ENCODE measurements around the gene SOX21.
"Not testable (repeated sequence)": the region's sequence is repeated elsewhere in the genome, so short reads cannot be mapped to it uniquely, and the experiment has no call there.

Gene SOX21

DNA sequence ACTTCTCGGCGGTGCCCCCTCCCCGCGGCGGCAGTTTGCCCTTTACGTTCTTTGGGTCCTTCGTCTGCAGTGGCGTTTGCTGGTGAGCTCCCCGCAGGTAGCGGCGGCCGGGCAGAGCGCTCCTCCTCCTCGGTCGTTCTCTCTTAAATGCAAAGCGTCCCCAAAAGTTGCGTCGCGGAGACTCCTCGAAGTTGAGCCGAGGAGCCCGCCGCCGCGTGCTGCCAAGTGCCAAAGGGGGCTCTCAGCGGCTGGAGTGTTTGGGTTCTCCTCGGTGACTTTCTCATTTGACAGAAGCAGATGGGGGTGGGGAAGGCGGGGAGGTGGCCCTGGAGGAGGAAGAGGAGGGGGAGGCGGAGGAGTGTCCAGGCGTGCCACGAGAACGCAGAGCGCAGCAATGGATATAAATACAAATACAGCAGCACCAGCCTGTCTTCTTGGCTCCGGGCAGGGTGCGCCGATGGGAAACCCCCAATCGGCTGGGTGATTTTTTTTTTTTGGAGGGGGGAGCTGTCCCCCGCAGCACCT, at the start of gene SOX21:
Gene SOX21, minus strand, starts transcription at position 259 of the 525 bp plus-strand sequence. CDS start 496 bp downstream, outside the sequence.
- DNase-seq, result no peak

DNA sequence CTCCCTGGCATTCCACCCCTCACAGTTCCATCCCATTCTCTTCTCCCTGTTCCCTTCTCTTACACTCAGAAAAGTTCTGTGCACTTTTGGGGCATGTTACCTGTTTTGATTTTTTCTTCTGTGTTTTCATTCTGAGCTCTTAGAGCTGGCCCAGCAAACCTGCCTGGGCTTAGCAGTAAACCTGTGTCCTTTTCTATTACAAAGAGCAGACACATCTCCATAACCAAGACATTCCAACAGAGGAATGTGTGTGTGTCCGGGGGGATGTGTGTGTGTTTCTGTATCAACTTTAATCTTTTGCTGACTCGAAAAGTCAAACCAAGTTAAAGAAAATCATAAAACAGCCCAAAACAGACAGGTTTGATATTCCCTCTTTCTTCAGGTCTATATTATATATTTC, 49.1 kb upstream of the SOX21 start:
- no peak for DNase-seq

DNA sequence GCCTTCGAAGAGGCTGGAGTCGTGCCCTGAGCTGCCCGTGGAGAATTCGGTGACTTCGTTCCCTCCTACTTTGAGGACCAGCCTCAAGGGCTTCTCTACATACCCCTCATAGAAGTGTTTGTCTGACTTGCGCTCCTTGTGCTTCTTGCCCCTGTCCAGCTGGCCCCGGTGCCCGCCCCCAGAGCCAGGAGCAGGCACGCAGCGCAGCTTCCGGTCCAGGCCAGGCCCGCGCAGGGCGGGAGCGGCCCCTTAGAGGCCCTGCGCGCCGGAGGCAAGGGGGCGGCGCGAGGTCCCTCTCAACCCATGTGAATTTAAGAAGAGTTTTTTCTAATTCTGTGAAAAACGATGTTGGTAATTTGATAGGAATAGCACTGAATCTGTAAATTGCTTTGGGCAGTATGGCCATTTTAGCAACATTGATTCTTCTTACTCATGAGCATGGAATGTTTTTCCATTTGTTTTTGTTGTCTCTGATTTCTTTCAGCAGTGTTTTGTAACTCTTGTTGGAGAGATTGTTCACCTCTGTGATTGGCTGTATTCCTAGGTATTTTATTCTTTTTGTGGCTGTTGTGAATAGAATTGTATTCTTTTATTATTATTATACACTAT, 46.9 kb upstream of the SOX21 start:
- DNase-seq, result no peak

DNA sequence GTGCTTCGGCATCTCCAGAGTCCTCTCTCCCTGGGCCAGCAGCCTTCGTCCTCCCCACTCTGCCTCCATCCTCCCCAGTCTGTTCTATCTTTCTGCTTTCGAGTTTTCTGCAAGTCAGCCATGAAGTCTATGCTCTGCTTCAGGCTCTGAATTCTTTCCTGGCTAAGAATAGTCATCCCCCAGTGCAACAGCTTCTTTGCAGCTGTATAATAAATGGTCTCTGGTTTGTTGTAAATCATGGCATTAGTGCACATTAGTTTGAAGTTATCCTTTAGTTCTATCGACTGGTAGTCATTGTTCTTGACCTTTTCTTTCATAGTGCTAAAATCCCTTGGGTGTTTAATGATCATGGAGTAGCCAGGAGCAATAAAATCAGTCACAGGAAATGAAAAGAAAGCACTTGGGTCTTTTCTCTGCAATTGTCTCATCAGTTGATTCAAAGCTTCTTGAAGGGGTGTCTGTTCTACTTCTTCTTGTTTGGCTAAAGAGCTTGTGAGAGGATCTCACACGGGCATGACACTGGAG, 46.2 kb upstream of the SOX21 start:
- no peak for DNase-seq

DNA sequence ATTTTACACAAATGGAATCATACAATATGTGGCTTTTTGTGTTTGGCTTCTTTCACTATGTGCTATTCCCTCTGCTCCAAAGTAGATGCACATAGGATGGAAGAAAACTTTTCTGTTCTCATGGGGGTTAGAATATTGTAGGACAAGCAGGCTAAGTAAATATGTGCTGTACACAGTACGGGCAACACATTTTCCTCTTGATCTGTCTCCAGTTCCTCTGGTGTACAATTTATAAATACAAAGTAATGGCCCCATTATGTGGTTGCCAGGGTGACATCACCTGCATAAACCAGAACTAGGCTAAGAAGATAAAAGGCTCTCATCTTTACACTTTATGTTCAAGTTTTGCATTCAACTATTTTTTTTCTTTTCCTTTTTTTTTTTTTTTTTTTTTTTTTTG, 41.0 kb upstream of the SOX21 start:
- DNase-seq, result no peak

DNA sequence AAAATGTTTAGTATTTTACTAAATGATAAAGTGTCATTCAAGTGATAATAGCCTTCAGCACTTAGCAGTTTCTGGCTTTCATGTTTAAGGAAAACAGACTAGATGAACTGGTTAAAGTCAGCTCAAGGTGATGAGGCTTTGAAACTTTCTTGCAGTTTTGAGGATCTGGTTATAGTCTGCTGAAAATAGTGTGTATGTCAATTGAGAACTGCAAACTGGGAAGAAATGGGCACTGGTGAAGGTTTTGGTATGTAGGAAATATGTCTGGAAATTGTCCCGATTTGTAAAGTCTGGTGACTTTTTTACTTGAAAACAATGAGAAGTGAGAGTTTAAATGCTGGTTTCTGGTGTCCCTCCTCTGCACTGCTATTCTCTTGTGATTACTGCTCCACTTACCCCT, 36.8 kb upstream of the SOX21 start:
- no peak for DNase-seq

DNA sequence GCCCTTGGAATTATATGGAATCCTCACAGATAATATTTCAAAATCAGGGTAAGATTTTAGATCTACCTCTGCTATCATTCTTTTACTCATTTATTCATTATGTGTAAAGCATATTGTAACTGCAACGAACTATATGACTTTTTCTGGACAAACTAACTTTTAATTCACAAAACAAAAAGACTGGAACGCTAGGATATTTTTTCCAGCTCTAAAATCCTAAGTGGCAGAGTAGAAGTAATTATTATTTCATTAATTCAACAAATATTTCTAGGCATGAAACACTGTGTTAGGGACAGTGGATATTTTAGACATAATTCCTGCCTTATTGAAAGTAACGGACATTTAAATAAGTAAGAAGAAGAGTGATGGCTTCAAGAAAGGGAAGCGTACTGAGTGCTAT, 26.9 kb upstream of the SOX21 start:
- no peak for DNase-seq

DNA sequence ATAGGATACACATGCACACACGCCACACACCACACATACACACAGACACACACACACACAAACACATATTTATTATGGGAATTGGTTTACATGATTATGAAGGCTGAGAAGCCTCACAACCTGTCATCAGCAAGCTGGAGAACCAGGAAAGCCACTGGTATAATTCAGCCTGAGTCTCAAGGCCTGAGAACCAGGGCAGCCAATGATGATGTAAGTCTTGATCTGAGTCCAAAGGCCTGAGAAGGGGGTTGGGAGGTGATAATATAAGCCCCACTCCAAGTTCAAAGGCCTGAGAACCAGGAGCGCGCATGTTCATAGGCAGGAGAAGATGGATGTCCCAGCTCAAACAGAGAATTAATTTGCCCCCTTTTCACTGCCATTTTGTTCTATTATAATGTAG, 18.7 kb upstream of the SOX21 start:
- no peak for DNase-seq

DNA sequence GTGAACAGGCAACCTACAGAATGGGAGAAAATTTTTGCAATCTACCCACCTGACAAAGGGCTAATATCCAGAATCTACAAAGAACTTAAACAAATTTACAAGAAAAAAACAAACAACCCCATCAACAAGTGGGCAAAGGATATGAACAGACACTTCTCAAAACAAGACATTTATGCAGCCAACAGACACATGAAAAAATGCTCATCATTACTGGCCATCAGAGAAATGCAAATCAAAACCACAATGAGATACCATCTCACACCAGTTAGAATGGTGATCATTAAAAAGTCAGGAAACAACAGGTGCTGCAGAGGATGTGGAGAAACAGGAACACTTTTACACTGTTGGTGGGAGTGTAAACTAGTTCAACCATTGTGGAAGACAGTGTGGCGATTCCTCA, 17.6 kb upstream of the SOX21 start:
- not testable (repeated sequence) for DNase-seq

DNA sequence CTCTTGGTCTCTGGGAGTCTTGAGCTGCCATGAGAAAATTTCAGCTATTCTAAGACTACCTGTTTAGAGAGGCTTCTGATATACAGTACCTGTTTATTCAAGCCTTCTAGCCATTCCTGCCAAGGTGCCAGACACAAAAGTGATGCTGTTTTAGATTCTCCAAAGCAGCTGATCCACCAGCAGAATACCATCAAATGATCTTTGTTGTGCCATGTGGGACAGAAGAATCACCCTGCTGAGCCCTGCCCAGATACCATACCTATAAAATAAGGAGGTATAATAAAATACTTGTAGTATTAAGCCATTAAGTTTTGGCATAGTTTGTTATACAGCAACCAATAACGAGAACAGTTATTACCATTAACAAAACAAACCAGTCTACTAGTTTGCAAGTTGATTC, 14.1 kb upstream of the SOX21 start:
- no peak for DNase-seq

DNA sequence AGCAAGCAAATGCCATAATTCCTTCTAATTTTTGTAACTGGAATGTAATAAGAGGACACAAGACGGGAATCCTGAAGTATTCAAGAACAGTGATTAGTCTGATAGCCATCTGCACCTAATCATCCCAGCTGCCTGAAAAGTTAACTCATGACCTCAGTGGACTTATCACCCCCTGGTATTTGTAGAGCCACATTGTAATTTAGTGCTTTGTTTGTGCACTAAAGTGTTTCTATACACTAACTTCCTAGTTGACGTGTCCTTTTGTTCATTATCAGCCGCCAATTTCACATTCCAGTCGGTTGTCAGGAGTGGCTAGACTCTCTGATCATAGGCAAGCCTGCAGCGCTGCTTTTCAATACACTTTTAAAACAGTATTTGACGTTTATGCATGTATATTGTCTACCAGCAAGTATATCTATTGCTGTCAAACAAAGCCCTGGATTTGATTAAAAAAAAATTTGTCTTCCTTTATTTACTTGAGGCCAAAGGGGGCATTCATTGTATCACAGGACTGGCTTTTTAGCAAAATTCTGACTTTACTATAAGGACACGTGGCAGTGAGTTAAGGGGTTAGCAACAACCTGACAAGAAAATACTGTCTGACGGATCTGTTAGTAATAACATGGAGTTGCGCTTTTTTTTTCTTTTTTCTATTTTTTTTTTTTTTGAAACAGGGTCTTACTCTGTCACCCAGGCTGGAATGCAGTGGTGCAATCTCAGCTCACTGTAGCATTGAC, 10.4 kb upstream of the SOX21 start:
- no peak for DNase-seq

DNA sequence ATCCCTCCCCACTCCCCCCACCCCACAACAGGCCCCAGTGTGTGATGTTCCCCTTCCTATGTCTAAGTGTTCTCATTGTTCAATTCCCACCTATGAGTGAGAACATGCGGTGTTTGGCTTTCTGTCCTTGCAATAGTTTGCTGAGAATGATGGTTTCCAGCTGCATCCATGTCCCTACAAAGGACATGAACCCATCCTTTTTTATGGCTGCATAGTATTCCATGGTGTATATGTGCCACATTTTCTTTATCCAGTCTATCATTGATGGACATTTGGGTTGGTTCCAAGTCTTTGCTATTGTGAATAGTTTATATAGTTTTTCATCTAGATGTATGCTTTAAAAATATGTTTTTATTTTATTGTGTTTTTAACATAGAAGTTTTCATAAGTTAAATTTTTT, 6.4 kb upstream of the SOX21 start:
- DNase-seq, result not testable (repeated sequence)

DNA sequence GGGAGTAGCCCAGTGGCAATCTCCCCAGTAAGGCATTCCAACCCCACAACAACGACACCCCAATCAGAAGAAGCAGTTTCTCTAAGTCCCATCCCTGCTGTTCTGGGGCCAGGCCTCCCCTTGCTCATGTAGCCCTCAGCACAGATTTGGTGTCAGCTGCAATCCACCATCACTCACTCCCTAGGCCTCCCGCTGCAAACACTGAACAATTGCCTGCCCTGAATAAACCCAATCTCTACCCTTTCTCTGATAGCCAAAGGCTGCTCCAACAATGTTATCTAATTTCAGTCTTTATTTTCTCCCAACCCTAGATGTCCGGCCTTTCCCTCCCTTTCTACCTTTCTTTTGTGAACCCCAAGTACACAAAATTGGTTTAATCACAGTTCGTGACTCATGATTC, 5.6 kb upstream of the SOX21 start:
- DNase-seq, result no peak

DNA sequence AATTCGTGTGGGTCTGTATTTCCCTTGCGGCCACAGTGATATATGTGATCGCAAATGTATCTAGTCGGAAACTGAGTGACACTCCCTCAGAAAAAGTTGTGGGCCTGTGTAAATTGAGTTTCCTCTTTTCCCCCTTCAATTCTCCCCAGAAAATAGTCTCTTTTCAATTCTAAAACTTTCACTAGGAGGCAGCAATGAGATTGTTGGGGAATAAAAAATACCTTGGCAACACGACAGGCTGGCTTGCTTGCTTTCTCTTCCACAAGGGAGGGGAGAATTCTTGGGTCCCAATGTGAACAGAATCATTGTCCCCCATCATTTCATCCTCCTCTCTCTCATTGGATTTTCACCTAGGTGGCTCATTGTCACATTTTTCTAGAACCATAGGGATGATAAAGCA, 3.7 kb upstream of the SOX21 start:
- no peak for DNase-seq

DNA sequence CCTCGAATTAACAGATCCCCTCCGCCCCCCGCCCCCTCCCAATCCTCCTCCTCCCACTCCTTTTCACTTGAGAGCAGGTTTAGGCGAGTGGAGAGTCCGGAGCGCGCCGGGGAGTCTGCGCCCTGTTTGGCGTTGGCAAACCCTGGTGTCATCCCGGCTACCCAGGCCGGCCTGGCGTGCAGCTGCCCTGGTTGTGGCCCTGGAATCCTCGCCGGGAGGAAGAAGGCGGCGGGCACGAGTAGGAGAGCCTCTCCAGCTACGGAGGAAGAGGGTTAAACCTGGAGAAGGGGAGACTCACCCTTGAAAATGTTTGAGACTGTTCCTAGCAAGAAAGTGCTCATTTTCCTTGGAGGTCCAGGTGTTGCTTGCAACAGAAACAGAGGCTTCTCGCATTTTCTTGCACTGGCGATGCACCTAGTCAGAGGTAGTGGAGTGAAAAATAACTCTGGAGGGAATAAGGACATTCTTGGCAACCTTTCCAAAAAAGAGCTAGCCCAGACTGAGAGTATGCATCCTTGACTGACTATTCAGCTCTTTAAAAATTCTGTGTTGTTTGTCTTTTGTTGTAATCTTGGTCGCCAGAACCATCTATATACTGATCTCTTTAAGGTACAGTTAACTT, 1.3 kb upstream of the SOX21 start:
- DNase-seq, result no peak

DNA sequence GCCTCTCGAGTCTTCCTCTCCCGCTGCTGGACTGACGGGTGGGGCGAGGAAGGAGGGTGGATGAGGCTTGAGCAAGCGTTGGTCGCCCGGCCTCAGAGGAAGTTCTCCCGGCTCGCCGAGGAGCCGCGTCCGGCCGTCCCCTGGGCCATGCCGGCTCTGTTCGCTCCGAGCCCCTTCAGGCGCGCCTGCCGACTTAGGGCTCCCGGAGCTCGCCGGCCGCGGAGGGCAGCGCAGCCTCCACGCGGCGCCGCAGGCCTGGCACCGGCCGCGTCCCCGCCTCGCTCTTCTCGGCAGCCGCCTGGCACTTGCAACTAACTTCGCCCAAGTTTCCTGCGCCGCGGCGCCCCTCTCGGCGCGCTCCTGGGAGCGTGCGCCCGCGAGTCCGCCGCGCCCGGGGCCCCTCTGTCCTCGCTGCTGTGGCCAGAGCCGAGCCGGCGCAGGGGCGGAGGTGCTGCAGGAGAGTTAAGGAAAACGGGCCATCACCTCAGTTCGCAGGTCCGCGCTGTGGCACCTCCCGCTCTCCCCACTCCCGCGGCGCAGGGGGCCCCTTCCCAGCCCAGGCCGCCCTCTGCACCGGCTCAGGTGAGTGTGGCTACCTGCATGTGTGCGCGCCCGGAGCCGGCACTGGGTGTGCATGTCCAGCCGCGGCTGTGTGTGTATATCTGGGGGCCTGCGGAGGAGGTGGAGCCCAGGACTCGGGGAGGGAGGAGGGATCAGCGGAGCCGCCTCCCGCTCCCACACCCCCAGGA, 641 bp upstream of the SOX21 start:
- DNase-seq, result no peak

DNA sequence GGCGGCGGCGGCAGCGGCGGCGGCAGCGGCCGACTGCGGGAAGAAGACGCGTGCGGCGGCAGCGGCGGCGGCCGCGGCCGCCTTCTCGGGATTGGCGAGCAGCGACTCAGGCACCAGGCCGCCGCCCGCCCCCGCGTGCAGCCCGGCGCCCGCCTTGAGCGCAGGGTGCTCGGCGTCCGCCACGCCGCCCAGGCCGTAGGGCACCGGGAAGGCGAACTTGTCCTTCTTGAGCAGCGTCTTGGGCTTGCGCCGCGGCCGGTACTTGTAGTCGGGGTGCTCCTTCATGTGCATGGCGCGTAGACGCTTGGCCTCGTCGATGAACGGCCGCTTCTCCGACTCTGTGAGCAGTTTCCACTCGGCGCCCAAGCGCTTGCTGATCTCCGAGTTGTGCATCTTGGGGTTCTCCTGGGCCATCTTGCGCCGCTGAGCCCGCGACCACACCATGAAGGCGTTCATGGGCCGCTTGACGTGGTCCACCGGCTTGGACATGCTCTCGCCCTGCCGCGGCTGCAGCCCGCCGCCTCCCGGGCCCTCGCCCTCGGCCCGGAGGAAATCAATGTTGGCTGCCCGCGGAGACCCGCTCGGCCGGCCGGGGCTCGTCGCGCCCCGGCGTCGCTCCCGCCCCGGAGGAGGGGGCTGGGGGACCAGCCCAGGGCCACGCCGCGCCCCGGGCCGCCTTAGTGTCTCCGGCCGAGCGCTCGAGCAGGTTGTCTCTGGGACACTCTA, 621 bp downstream of the SOX21 start:
- DNase-seq, result no peak

DNA sequence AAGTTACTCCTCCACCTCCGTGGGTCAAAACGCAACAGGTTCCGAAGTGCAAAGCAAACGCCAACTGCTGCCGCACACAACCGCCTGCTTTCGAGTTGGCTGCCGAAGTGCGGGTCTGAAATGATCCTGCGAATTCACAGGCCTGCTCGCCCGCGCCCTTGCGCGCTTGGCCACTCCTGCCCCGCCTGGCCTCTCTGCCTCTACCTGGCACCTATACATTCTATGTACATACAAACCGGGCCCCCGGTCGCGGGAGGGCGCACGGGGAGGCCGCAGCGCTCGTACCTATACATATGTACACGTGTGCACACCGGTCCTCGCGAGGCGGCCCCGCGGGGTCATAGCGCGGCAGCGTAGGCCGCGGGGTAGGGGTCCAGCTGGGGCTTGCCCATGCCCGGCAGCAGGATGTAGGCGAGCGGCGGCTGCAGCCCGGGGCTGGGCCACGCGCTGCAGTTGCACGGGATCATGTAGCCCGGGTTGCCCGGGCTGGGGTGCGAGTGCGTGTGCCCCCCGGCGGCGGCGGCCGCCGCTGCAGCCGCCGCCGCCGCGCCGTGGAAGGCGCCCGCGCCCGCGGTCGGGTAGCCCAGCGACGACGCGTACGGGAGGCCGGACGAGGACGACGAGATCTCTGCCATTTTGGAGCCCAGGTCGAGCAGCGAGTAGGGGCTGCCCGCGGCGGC, 1.3 kb downstream of the SOX21 start:
- no peak for DNase-seq

DNA sequence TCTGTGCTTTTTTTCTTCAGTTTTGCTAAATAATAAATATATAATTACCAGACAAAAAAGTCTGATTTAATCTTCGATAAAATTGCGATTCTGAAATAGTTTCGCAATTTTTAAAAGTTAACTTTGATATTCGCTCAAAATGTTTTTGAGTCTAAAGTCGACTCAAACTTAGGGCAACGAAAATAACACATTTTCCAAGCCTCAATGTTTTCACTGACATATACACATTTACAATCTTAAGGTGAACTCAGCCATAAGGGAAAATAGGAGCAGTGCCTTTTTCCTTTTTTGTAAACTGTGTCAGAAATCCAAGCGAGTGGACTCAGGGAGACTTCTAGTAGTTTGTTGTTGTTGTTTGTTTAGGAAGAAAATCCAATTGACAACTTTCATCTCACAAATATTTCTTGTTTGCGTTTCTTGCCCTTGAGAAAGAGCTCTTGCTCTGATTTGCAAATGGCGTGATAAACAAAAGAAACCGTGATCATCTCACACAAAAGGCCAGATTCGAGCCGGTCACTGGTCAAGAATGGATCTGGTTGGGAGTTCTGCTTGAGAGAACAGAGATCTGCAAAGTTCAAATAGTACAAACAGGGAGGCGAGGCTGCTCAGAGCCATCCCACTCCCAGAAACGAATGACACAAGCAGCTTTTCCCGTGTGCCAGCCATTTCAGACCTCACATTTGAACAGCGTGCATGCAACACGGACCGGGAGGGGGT, 2.1 kb downstream of the SOX21 start:
- no peak for DNase-seq

DNA sequence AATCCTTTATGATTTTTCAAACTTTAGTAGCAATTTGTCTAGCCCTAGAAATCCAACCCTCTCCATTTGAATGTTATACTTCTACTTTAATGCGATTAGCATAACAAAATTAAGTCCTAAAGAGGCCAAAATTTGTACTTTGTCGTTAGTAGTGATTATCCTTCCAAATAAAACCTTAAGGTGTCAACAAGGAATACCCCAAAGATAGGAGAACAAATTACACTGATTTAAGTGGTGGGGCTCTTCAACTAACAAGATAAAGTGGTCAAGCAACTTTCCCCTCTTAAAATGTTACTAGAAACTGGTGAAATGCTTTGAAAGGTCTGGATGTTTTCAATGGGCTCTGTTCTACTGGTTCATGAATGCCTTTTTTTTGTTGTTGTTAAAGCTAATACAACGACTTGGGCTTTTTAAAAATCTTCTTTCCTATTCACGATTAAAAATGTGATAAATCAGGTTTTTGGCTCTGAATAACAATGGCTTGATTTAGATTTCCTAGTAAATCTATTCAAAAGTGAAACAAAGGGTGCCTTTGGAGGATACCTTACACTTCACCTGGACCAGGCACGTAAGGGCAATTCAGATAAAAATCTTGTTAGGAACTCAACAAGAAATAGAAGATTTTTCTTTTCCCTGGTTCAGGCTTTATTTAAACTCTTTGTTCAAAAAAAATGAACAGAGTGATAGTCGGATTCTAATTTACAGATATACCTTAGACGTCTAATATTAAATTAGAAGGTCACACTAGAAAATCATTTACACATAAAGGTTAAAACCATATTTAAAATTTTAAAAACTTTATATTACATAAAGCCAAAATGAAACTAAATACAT, 3.1 kb downstream of the SOX21 start:
- no peak for DNase-seq
